ENCODE results near the gene ST3GAL4. TPM values are rescaled to one million over a fixed set of nuclear protein-coding genes. Genes with fewer than 3 reads are reported as not detected.

Gene ST3GAL4
- total and polyA plus RNA-seq, 2 of the 8 experiments (the other 6 are each of a cell fraction or from before 2014, with no cell fraction given): 15.6 to 20.0 TPM

- Histone ChIP-seq H3K79me1 (ENCODE audit: low read depth, low read length) (no peaks in the 10 kb centered on the region), H4K20me1 (replicated peaks in 1 of 2; ENCODE audit: control insufficient read depth in 1 of 2, insufficient read depth in 2 of 2, low read length in 2 of 2) (peaks cover 0 to 2% of the 10 kb centered on the region in 2 experiments), H3K18ac (ENCODE audit: extremely low read depth, low read length) (no peak overlapping the region), H2BK15ac (ENCODE audit: low read length) (no peak overlapping the region), H2AFZ (ENCODE audit: low read length) (no peak overlapping the region), H3K23me2 (ENCODE audit: low read depth, low read length) (peaks cover 5% of the 10 kb centered on the region; the same call in 1 of the 2 replicates), H3K4me3 (ENCODE audit: extremely low read depth in 1 of 4, insufficient read depth in 2 of 4, low read depth in 3 of 4, low read length in 4 of 4) (no peak overlapping the region), H4K8ac (ENCODE audit: extremely low read depth, insufficient read depth, low read length) (no peak overlapping the region), H3K9ac (replicated peaks in 1 of 4; ENCODE audit: extremely low read depth in 1 of 4, low read depth in 3 of 4, low read length in 3 of 4) (no peak overlapping the region), H3K9me3 (ENCODE audit: insufficient read depth in 2 of 2, low read depth in 1 of 2, low read length in 1 of 2) (no peaks in the 10 kb centered on the region), H2BK5ac (ENCODE audit: low read depth, low read length) (no peak overlapping the region), H3K4me2 (ENCODE audit: insufficient read depth in 1 of 2, low read depth in 2 of 2, low read length in 2 of 2) (no peak overlapping the region), H3K4ac (replicated peaks; ENCODE audit: insufficient read length, low read depth, low read length) (no peak overlapping the region), H2BK120ac (replicated peaks; ENCODE audit: low read depth, low read length) (no peak overlapping the region), H3K56ac (replicated peaks; ENCODE audit: insufficient read length, low read depth, low read length) (no peak overlapping the region), H3K36me3 (ENCODE audit: control insufficient read depth in 2 of 4, insufficient read depth in 4 of 4, low read length in 3 of 4) (no peaks in the 10 kb centered on the region), H2BK12ac (ENCODE audit: low read depth, low read length) (no peak overlapping the region), H3K27me3 (replicated peaks in 1 of 4; ENCODE audit: control insufficient read depth in 3 of 4, extremely low read depth in 1 of 4, insufficient read depth in 3 of 4, low read length in 3 of 4) (peaks cover 0 to 2% (median 0%) of the 10 kb centered on the region in 4 experiments; a peak in 1 of 7 replicates), H3K23ac (ENCODE audit: insufficient read length) (no peak overlapping the region), H3K79me2 (ENCODE audit: control insufficient read depth in 1 of 2, insufficient read depth in 2 of 2, low read length in 2 of 2) (no peaks in the 10 kb centered on the region), H2BK20ac (ENCODE audit: low read length) (no peak overlapping the region), H4K91ac (replicated peaks; ENCODE audit: insufficient read length, low read length) (no peak overlapping the region), H3K4me1 (replicated peaks in 1 of 4; ENCODE audit: control insufficient read depth in 3 of 4, insufficient read depth in 4 of 4, low read length in 3 of 4) (peaks cover 0 to under 1% (median 0%) of the 10 kb centered on the region in 4 experiments; a peak in 1 of 7 replicates), H2AK5ac (ENCODE audit: low read depth, low read length) (no peak overlapping the region), H3K27ac (ENCODE audit: low read depth, low read length) (no peak overlapping the region), H3K14ac (ENCODE audit: insufficient read length) (no peak overlapping the region), H4K5ac (ENCODE audit: insufficient read length, low read depth, low read length) (no peak overlapping the region)
- TF ChIP-seq HDAC2 (IDR thresholded peaks at IDR 0.05; ENCODE audit: borderline replicate concordance in 1 of 2, low read depth in 2 of 2, low read length in 2 of 2) (no peak), NRF1 (IDR thresholded peaks at IDR 0.05; ENCODE audit: low read depth, low read length) (no peak), POLR2A (IDR thresholded peaks at IDR 0.05; ENCODE audit: control extremely low read depth in 1 of 2, low read depth in 2 of 2, low read length in 2 of 2) (no peak), PHF8 (conservative IDR thresholded peaks at IDR 0.05; ENCODE audit: low read depth, low read length) (no peak), TCF12 (IDR thresholded peaks at IDR 0.05; ENCODE audit: low read depth, low read length) (no peak), KDM1A (IDR thresholded peaks at IDR 0.05; ENCODE audit: borderline replicate concordance, low read length) (no peak), CBX8 (IDR thresholded peaks at IDR 0.05; ENCODE audit: borderline replicate concordance, low read depth, low read length) (no peak), CHD1 (IDR thresholded peaks at IDR 0.05; ENCODE audit: low read depth, low read length) (no peak), USF2 (IDR thresholded peaks at IDR 0.05; ENCODE audit: low read length) (no peak), POU5F1 (IDR thresholded peaks at IDR 0.05; ENCODE audit: low read depth, low read length) (no peak), RNF2 (IDR thresholded peaks at IDR 0.05; ENCODE audit: borderline replicate concordance, low read depth, low read length, missing control alignments, poor library complexity, severe bottlenecking) (no peak), BACH1 (IDR thresholded peaks at IDR 0.05; ENCODE audit: low read length) (no peak)
- DNase-seq (ENCODE audit: low read depth in 1 of 2, low spot score in 2 of 2) (no peak), FAIRE-seq (no peak)
- ChIA-PET POLR2A (ENCODE audit: partially characterized antibody) (no interaction called here), CTCF (ENCODE audit: partially characterized antibody) (interaction anchor here (0.6 to 2.4 kb wide), 9 partner anchors 8 to 1282 kb away, joined by 3 to 9 read pairs (median 4); no protein-coding TSS in a partner anchor)
- WGBS, 2 experiments (ENCODE audit: extremely low coverage in 1 of 2, insufficient coverage in 1 of 2, insufficient read length in 1 of 2, insufficient replicate concordance in 2 of 2, low coverage in 1 of 2, low lambda C conversion rate in 2 of 2, missing lambda C conversion rate in 1 of 2): 89% methylated on average over 15 of the region's 15 CpGs; no CpG with 5 or more reads in 1 of the 2 experiments
These were observed 105.1 kb downstream of the ST3GAL4 start for GRCh38 chr11:126460417-126461095.
